Nucleus accumbens (tissue), 56 donors: Measurements from ENCODE around the gene SH3YL1.

Experiments used
- DNase-seq, 56 donors: peaks; one replicate each; lab custom pipeline; 2025; lab: John Stamatoyannopoulos, UW

SH3YL1 gene

GRCh38 chr2:282371-283263 is 18.8 kb upstream of the SH3YL1 start:
- DNase-seq, result no peak

DNA sequence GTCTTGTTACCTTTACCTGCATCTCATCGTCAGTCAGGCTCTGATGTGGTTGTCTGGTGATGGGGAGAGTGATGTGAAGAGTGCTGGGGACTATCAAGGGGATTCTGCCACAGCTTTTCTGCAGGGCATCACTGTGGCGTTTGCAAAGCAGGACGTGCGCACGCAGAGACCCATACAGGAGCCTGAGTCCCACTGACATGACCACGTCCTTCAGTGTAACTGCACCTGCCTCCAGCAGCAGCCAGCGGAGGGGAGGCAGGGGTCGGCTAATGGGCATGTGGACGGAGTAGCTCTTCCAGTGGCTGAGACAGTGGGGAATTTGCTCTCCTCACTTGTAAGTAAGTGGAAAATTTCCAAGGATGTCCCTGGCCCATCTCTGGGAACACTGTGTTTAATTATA is 17.5 kb upstream of the SH3YL1 start:
- no peak for DNase-seq

DNA sequence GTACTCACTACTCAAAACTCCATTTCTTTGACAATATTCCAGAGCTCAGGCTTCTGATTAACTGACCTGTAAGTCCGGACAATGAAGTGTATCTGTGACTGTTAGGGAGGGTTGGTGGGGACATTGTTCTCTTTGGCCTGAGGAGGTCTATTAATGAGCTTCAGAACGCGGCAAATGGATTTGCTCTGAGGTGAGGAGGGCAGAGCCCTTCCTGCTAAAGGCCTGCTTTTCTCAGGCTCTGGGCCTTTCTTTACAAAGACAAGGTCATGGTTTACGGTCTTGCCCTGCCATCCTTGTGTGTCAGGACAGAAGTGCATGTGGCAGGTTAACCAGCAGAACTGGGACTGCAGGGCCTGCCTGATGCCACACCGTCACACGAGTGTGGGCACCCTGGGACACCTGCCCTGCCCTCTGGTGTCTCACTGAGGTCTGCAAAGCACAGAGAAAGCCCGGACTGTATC is 16.8 kb upstream of the SH3YL1 start:
- DNase-seq, result no peak

GRCh38 chr2:279956-280649 is 16.3 kb upstream of the SH3YL1 start:
- no peak for DNase-seq

- DNase-seq, result no peak
These were observed 15.5 kb upstream of the SH3YL1 start for GRCh38 chr2:279366-279765.

DNA sequence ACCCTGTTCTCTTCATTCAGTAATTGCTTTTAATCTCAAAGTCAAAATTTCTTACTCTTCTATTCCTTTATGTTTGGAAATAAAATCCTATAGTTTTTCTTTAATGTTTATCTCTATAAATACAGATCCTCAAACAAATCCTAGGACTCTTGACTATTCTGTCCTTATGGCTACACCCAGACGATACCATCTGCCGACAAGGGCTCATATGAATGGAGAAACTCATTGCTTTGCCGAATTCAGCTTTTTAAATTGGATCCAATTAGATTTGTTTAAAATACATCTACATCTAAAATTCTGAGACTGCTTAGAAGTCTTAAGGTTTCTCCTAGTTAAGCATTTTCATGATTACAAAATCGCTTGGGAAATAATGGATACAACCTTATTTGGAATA is 15.1 kb upstream of the SH3YL1 start:
- no peak for DNase-seq

DNA sequence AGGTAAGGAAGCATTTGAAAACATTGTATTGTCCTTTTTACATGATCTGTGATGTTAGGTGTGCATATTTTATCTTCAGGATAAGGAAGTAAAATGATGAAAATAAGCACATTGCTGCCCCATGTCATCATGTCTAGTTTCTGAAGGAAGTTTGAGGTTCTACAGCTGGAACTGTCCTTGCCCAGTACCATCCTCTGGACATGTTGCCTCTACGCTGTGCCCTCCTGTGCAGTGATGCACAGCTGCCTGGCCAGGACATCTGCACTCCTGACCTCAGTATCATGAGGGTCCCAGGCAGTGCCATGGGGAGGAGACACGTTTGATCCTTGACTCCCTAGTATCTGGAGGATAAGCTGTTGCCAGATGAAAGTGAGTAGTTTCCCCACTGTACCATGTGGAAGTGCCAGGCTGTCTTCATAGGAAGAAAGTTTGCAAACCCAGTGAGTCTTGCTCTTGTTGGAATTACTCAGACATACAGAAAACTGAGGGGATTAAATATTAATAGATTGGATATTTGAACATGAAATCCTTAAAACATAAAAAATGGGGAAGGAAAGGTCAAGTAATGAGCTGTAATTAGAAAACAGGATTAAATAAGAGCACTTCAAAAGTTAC is 14.6 kb upstream of the SH3YL1 start:
- no peak for DNase-seq

DNA sequence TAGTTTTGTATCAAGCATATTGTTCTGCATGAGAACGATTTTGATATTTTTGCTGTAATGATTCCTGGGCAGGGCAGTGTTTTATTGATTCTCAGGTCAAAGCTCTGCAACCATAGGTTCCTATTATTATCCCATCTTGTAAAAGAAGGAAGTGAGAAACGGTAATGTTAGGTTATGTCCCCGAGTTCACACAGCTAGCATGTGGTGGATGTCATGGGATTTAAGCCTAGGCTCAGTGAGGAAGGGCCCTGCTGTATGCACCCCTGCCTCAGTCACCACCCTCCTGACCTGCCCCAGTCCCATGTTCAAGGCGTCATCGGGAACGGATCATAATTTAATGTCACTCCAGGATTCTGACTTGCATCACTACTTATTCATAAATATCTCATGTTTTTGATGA is 11.6 kb upstream of the SH3YL1 start:
- peak in 1 of 56 donors; percentile 4 for DNase-seq

DNA sequence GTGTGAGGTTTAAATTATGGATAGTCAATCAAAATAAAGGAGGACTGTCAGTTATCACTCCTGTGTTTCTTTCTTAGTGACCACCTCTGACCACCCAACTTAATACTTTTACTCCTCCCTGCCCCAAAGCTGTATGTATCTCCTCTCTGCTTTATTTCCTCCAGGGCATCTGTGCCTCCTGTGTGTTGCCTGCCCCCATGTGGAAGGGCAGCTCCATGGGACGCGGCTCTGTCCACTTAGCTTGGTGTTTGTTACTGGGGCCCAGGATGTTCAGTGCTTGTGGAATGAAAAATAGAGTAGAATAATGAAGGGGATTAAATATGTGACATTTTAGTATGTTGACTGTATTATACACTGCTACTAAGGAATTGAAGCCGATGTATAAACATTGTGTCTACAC is 10.7 kb upstream of the SH3YL1 start:
- no peak for DNase-seq

GRCh38 chr2:273333-273732 is 9.5 kb upstream of the SH3YL1 start:
- no peak for DNase-seq

DNA sequence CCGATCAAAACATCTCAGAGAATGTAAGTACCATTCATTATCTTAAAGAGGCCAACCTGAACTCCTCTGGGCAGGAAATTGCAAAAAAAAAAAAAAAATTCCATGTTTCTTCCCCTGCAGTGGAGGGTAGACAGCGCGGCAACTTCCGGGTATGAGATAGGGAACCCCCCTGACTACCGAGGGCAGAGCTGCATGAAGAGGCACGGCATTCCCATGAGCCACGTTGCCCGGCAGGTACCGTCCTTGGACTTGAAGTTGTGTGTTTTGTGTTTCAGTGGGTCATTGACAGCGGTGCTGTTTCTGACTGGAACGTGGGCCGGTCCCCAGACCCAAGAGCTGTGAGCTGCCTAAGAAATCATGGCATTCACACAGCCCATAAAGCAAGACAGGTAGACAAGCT is 8.1 kb upstream of the SH3YL1 start:
- DNase-seq, result no peak

- DNase-seq, result no peak
These were observed 7.0 kb upstream of the SH3YL1 start for GRCh38 chr2:270861-271260.

- no peak for DNase-seq
These were observed 5.7 kb upstream of the SH3YL1 start for GRCh38 chr2:269356-270030.

DNA sequence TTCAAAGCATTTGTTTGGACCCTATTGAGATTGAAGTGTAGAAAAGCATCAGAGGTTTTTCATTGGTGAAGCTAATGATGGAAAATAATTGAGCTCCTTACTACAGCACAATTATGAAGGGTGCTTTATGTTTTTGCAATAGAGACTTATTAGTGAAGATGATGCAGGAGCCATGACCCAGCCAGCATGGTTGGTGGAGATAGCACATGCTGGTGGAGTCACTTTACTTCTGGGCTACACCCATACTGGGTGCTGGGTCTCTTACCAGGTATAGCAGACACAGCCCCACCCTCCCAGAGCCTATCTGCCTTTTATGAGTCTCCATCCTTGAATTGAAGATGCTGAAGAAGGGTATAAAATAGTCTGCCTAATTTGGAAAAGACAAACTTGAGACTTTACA is 4.5 kb upstream of the SH3YL1 start:
- no peak for DNase-seq

GRCh38 chr2:264493-265468 is 949 bp upstream of the SH3YL1 start, which contains the start of gene ACP1:
Gene ACP1, plus strand, starts transcription at chr2:264947. Its CDS starts 18 bp downstream, at chr2:264965.
- peak; percentile 34 to 95 (median 86) for DNase-seq

GRCh38 chr2:263022-263738 is 652 bp downstream of the SH3YL1 start:
- no peak for DNase-seq

- no peak for DNase-seq
These were observed 1.7 kb downstream of the SH3YL1 start for GRCh38 chr2:262117-262516.

DNA sequence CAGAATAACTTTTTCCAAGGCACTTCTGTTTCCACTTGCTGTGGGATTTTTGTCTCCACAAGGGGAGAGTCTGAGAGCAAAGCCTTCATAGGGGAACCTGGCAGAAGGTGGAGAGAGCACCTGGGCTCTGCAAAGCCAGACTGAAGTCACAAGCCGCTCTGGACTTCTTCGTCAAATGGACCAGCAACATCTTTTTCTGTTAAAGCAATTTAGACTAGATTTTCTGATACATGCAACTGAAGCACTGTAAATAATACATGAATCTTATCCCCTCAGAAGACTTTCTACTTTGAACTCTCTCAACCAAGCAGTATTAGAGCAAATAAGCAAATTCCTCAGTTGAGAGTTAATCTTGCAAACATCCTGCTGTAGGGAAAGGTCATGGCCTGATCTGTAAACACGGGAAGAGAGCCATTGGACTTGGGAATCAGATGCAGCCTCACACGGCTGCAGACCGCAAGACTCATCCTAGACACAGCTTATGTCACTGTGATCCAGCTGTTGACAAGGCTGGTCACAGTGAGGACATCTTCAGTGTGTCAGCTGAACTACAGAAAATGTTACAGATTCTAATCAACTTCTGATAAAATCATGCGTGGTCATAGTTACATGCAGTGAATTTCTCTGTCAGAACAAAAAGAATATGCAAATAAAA is 3.2 kb downstream of the SH3YL1 start:
- DNase-seq, result peak in 2 of 56 donors; percentile 3 to 7
